Activated naive CD4-positive, alpha-beta T cell treated with anti-CD3 and anti-CD28 coated beads for 36 hours (primary cell): ENCODE measurements around the gene CEP72. TPM values are rescaled to one million over a fixed set of nuclear protein-coding genes. Genes with fewer than 3 reads are reported as not detected.

ENCODE experiments used
- CTCF ChIA-PET: fragments of 350-600 bp; sonication (Branson Sonifier 250); formaldehyde crosslinking; loops from one replicate; lab custom pipeline; 2021; ENCODE audit warnings: antibody characterized with exemption; lab: Charles Lee
- DNase-seq: peaks from one replicate; pipeline ENCODE4 v3.0.0-alpha.2; 2020
- H3K27ac Mint-ChIP-seq: one replicate; pipeline ENCODE4 v1.8.0; 2021; ENCODE audit warnings: mild to moderate bottlenecking, mixed read lengths
- H3K27me3 Mint-ChIP-seq: one replicate; pipeline ENCODE4 v1.8.0; 2021; ENCODE audit warnings: low read depth, mixed read lengths
- H3K36me3 Mint-ChIP-seq: one replicate; pipeline ENCODE4 v1.8.0; 2021; ENCODE audit warnings: low read depth, mixed read lengths
- H3K4me1 Mint-ChIP-seq: one replicate; pipeline ENCODE4 v1.8.0; 2021; ENCODE audit warnings: low read depth, mixed read lengths
- H3K4me3 Mint-ChIP-seq: one replicate; pipeline ENCODE4 v1.8.0; 2021; ENCODE audit warnings: mild to moderate bottlenecking, moderate library complexity, mixed read lengths
- H3K9me3 Mint-ChIP-seq: one replicate; pipeline ENCODE4 v1.8.0; 2021; ENCODE audit warnings: mixed read lengths
- intact Hi-C: fragments of 100-400 bp; cut with micrococcal nuclease; formaldehyde crosslinking; loops from one replicate; pipeline ENCODE4 v1.15.1; 2023
- total RNA-seq, 2 experiments: library from RNA; stranded (reverse); gene quantifications; one replicate each; pipeline ENCODE4 v1.2.3, GENCODE V29; 2021

Gene CEP72
- total RNA-seq, 2 experiments from 2014 or later: 18.3 to 18.8 TPM

GRCh38 chr5:651296-652022 is 39.3 kb downstream of the CEP72 start:
- peaks cover 14% of the 10 kb centered on the region for H3K36me3 Mint-ChIP-seq
- H3K4me3 Mint-ChIP-seq: no peak overlapping the region
- no peak overlapping the region for H3K27ac Mint-ChIP-seq
- DNase-seq: no peak
- no peaks in the 10 kb centered on the region for H3K27me3 Mint-ChIP-seq
- CTCF ChIA-PET: no interaction called here
- no peaks in the 10 kb centered on the region for H3K9me3 Mint-ChIP-seq
- intact Hi-C loops: no loop called here
- no peaks in the 10 kb centered on the region for H3K4me1 Mint-ChIP-seq

GRCh38 chr5:652023-652515 is 39.9 kb downstream of the CEP72 start:
- H3K27me3 Mint-ChIP-seq: no peaks in the 10 kb centered on the region
- no peaks in the 10 kb centered on the region for H3K9me3 Mint-ChIP-seq
- intact Hi-C loops: no loop called here
- peaks cover 13% of the 10 kb centered on the region for H3K36me3 Mint-ChIP-seq
- no peak for DNase-seq
- CTCF ChIA-PET: no interaction called here
- H3K27ac Mint-ChIP-seq: no peak overlapping the region
- H3K4me3 Mint-ChIP-seq: no peak overlapping the region
- no peaks in the 10 kb centered on the region for H3K4me1 Mint-ChIP-seq

DNA sequence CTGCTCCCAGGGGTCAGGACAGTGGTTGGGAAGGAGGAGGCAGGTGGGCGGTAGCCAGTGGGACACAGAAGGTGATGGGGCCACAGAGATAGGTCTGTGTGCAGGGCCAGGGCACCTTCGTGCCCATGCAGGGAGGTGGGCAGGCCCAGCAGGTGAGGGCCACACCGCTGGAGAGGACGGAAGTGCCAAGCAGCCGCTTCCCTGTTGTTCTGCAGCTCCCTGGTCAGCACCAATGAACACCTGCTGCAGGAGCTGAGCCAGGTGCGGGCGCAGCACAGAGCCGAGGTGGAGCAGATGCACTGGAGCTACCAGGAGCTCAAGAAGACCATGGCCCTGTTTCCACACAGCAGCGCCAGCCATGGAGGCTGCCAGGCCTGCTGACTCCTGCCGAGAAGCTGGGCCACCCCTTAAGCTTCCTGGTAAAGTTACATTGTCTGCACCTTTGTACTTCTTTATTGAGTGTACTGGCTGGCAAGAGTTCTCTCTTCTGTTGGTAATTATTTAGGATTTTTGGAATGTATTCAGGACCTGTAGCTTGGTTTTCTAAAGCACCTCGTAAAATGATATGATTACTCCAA is 40.7 kb downstream of the CEP72 start:
- Mint-ChIP-seq H3K9me3 (no peaks in the 10 kb centered on the region), H3K27ac (no peak overlapping the region), H3K4me3 (no peak overlapping the region), H3K4me1 (no peaks in the 10 kb centered on the region), H3K27me3 (no peaks in the 10 kb centered on the region), H3K36me3 (peaks cover 17% of the 10 kb centered on the region)
- no peak for DNase-seq
- intact Hi-C loops: no loop called here
- CTCF ChIA-PET: no interaction called here

GRCh38 chr5:654071-654778 is 42.1 kb downstream of the CEP72 start:
- H3K27ac Mint-ChIP-seq: no peak overlapping the region
- CTCF ChIA-PET: interaction anchor here (0.7 to 0.8 kb wide), 2 partner anchors 14 to 176 kb away, joined by 3 to 5 read pairs; no protein-coding TSS in a partner anchor
- no peaks in the 10 kb centered on the region for H3K9me3 Mint-ChIP-seq
- DNase-seq: no peak
- no peak overlapping the region for H3K4me3 Mint-ChIP-seq
- H3K27me3 Mint-ChIP-seq: no peaks in the 10 kb centered on the region
- H3K4me1 Mint-ChIP-seq: no peaks in the 10 kb centered on the region
- peaks cover 23% of the 10 kb centered on the region for H3K36me3 Mint-ChIP-seq
- intact Hi-C loops: no loop called here

DNA sequence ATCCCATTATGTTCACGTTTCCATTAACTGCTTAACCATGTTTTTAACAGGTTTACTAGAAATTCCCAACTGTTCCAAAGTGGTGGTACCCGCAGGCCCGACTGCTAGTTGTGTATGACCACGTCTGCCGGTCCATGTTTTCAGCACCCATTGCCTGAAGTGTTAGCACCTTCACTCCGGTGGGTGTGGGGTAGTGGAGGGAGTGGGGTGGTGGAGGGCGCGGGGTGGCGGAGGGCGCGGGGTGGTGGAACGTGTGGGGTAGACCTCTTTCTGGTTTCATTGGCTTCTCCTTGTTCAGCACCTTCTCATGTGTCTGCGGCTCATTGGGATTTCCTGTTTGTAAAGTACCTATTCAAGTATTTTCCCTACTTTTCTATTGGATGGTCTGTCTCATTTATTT is 43.3 kb downstream of the CEP72 start:
- H3K27ac Mint-ChIP-seq: no peak overlapping the region
- CTCF ChIA-PET: no interaction called here
- H3K4me3 Mint-ChIP-seq: no peak overlapping the region
- H3K27me3 Mint-ChIP-seq: no peaks in the 10 kb centered on the region
- no peaks in the 10 kb centered on the region for H3K9me3 Mint-ChIP-seq
- H3K4me1 Mint-ChIP-seq: no peaks in the 10 kb centered on the region
- no peak for DNase-seq
- H3K36me3 Mint-ChIP-seq: peaks cover 30% of the 10 kb centered on the region
- intact Hi-C loops: no loop called here

- Mint-ChIP-seq H3K4me1 (no peaks in the 10 kb centered on the region), H3K27ac (no peak overlapping the region), H3K27me3 (no peaks in the 10 kb centered on the region), H3K36me3 (peaks cover 33% of the 10 kb centered on the region), H3K9me3 (no peaks in the 10 kb centered on the region), H3K4me3 (no peak overlapping the region)
- CTCF ChIA-PET: interaction anchor here (1.5 kb wide), 1 partner anchor 12 kb away, joined by 4 read pairs; no protein-coding TSS in a partner anchor
- no peak for DNase-seq
- intact Hi-C loops: no loop called here
Measured at GRCh38 chr5:657570-657969, 45.4 kb downstream of the CEP72 start.

- CTCF ChIA-PET: no interaction called here
- no peaks in the 10 kb centered on the region for H3K4me1 Mint-ChIP-seq
- no peak overlapping the region for H3K27ac Mint-ChIP-seq
- intact Hi-C loops: no loop called here
- H3K9me3 Mint-ChIP-seq: no peaks in the 10 kb centered on the region
- no peak overlapping the region for H3K4me3 Mint-ChIP-seq
- no peak for DNase-seq
- H3K27me3 Mint-ChIP-seq: no peaks in the 10 kb centered on the region
- H3K36me3 Mint-ChIP-seq: peaks cover 33% of the 10 kb centered on the region
Measured at GRCh38 chr5:658103-658502, 46.0 kb downstream of the CEP72 start.

DNA sequence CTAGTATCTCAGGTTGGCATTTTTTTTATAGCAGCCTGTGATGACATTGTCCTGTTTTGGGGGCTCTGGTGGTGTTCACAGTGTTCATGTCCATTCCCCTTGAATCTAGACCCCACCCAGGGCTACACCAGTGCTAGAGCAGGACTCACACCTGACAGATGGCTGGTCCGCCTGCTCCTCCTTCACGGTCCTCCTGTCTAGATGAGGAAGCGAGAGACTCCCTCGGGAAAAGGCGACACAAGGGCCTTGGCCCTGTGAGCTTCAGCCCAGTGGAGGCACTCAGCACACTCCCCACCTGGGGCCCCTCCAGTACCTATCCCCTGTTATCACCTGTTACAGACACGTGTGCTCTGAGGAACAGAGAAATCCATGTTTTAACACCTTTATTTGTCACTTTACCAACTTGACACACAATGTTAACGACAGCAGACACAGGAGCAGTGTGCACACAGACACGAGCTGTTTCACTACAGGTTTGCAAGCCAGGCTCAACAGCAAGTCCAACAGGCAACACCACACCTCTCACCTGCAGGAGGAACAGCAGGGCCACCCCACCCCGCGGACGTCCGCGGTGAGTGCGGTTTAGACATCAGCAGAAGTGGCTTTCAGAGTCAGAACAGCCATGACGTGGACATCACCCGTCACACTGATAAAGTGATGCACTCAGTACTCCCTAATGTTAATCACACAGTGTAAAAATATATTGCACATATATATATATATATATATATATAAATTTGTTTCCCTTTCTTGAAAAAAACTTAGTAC is 47.5 kb downstream of the CEP72 start:
- CTCF ChIA-PET: no interaction called here
- intact Hi-C loops: no loop called here
- H3K4me3 Mint-ChIP-seq: no peak overlapping the region
- no peaks in the 10 kb centered on the region for H3K27me3 Mint-ChIP-seq
- no peaks in the 10 kb centered on the region for H3K9me3 Mint-ChIP-seq
- H3K36me3 Mint-ChIP-seq: peaks cover 33% of the 10 kb centered on the region
- DNase-seq: no peak
- H3K4me1 Mint-ChIP-seq: no peaks in the 10 kb centered on the region
- H3K27ac Mint-ChIP-seq: no peak overlapping the region

- CTCF ChIA-PET: no interaction called here
- DNase-seq: no peak
- intact Hi-C loops: no loop called here
- H3K9me3 Mint-ChIP-seq: no peaks in the 10 kb centered on the region
- no peaks in the 10 kb centered on the region for H3K27me3 Mint-ChIP-seq
- no peaks in the 10 kb centered on the region for H3K4me1 Mint-ChIP-seq
- no peak overlapping the region for H3K27ac Mint-ChIP-seq
- H3K36me3 Mint-ChIP-seq: peaks cover 32% of the 10 kb centered on the region
- H3K4me3 Mint-ChIP-seq: no peak overlapping the region
Measured at GRCh38 chr5:660491-661030, 48.4 kb downstream of the CEP72 start.

- DNase-seq: no peak
- Mint-ChIP-seq H3K4me3 (no peak overlapping the region), H3K4me1 (no peaks in the 10 kb centered on the region), H3K27me3 (no peaks in the 10 kb centered on the region), H3K36me3 (peaks cover 26% of the 10 kb centered on the region), H3K27ac (no peak overlapping the region), H3K9me3 (no peaks in the 10 kb centered on the region)
- intact Hi-C loops: no loop called here
- CTCF ChIA-PET: no interaction called here
Measured at GRCh38 chr5:661891-662750, 50.0 kb downstream of the CEP72 start.

- Mint-ChIP-seq H3K27me3 (no peaks in the 10 kb centered on the region), H3K4me1 (no peaks in the 10 kb centered on the region), H3K27ac (no peak overlapping the region), H3K9me3 (no peaks in the 10 kb centered on the region), H3K4me3 (no peak overlapping the region), H3K36me3 (peaks cover 23% of the 10 kb centered on the region)
- CTCF ChIA-PET: no interaction called here
- DNase-seq: no peak
- intact Hi-C loops: no loop called here
Measured at GRCh38 chr5:662751-663435, 50.8 kb downstream of the CEP72 start.
